H9 (cell line): ENCODE results near the gene TRMT61A. TPM values are rescaled to one million over a fixed set of nuclear protein-coding genes. Genes with fewer than 3 reads are reported as not detected.

Experiments
- DNase-seq: peaks from one replicate; pipeline ENCODE4 v3.0.0-alpha.2; 2017
- H2AFZ ChIP-seq: one replicate; pipeline ENCODE4 v1.6.1; 2013; ENCODE audit warnings: mild to moderate bottlenecking, low read length, control low read depth, moderate library complexity
- H2AK5ac ChIP-seq: 2 replicates; pipeline ENCODE4 v1.6.1; 2013; ENCODE audit warnings: low read length, control low read depth, mixed read lengths; ENCODE audit not compliant: insufficient read length
- H2BK120ac ChIP-seq: one replicate; pipeline ENCODE4 v1.6.1; 2013; ENCODE audit warnings: low read depth, mild to moderate bottlenecking, low read length, control low read depth, inconsistent platforms; ENCODE audit not compliant: poor library complexity, severe bottlenecking
- H2BK12ac ChIP-seq: 2 replicates; pipeline ENCODE4 v1.6.1; 2013; ENCODE audit warnings: low read length, control low read depth, mixed read lengths, low read depth; ENCODE audit not compliant: insufficient read length
- H2BK15ac ChIP-seq: 2 replicates; pipeline ENCODE4 v1.6.1; 2013; ENCODE audit warnings: low read depth, low read length, control low read depth
- H2BK20ac ChIP-seq: one replicate; pipeline ENCODE4 v1.6.1; 2013; ENCODE audit warnings: low read depth, mild to moderate bottlenecking, low read length, control low read depth, inconsistent platforms; ENCODE audit not compliant: poor library complexity, severe bottlenecking
- H2BK5ac ChIP-seq: 2 replicates; pipeline ENCODE4 v1.6.1; 2013; ENCODE audit warnings: low read length, control low read depth, mixed read lengths; ENCODE audit not compliant: insufficient read length
- H3K14ac ChIP-seq: 2 replicates; pipeline ENCODE4 v1.6.1; 2013; ENCODE audit warnings: low read length, control low read depth; ENCODE audit not compliant: insufficient read depth
- H3K18ac ChIP-seq: 2 replicates; pipeline ENCODE4 v1.6.1; 2013; ENCODE audit warnings: low read depth, mild to moderate bottlenecking, mixed read lengths, low read length, control low read depth; ENCODE audit not compliant: insufficient read length
- H3K23ac ChIP-seq: 2 replicates; pipeline ENCODE4 v1.6.1; 2013; ENCODE audit warnings: low read length, control low read depth, mixed read lengths, low read depth; ENCODE audit not compliant: insufficient read length
- H3K23me2 ChIP-seq: 2 replicates; pipeline ENCODE4 v1.6.1; 2013; ENCODE audit warnings: low read depth, mild to moderate bottlenecking, mixed read lengths, low read length, control low read depth; ENCODE audit not compliant: insufficient read length, poor library complexity, severe bottlenecking
- H3K27ac ChIP-seq: 2 replicates; pipeline ENCODE4 v1.5.1; 2013; ENCODE audit warnings: low read length, control low read depth, mixed read lengths, low read depth; ENCODE audit not compliant: insufficient read length
- H3K27me3 ChIP-seq: 2 replicates; pipeline ENCODE4 v1.6.1; 2013; ENCODE audit warnings: low read length, control low read depth, inconsistent platforms; ENCODE audit not compliant: insufficient read depth
- H3K4ac ChIP-seq: 2 replicates; pipeline ENCODE4 v1.6.1; 2013; ENCODE audit warnings: low read depth, mild to moderate bottlenecking, control low read depth, inconsistent platforms, low read length, moderate library complexity
- H3K4me1 ChIP-seq: 2 replicates; pipeline ENCODE4 v1.6.1; 2013; ENCODE audit warnings: low read length, control low read depth, inconsistent platforms; ENCODE audit not compliant: insufficient read depth
- H3K4me2 ChIP-seq: 2 replicates; pipeline ENCODE4 v1.6.1; 2013; ENCODE audit warnings: low read length, control low read depth, mixed read lengths; ENCODE audit not compliant: insufficient read length, insufficient read depth
- H3K56ac ChIP-seq: 2 replicates; pipeline ENCODE4 v1.6.1; 2013; ENCODE audit warnings: low read depth, mild to moderate bottlenecking, mixed read lengths, low read length, control low read depth; ENCODE audit not compliant: insufficient read length
- H3K79me1 ChIP-seq: 2 replicates; pipeline ENCODE4 v1.6.1; 2013; ENCODE audit warnings: low read depth, mild to moderate bottlenecking, moderate library complexity, low read length, control low read depth, inconsistent platforms; ENCODE audit not compliant: insufficient read depth, poor library complexity, severe bottlenecking
- H3K79me2 ChIP-seq: 2 replicates; pipeline ENCODE4 v1.6.1; 2013; ENCODE audit warnings: low read length, control low read depth, inconsistent platforms; ENCODE audit not compliant: insufficient read depth
- H3K9ac ChIP-seq: 2 replicates; pipeline ENCODE4 v1.6.1; 2013; ENCODE audit warnings: low read length, control low read depth, mixed read lengths; ENCODE audit not compliant: insufficient read length; ENCODE audit errors: extremely low read depth
- H3K9me3 ChIP-seq: one replicate; pipeline ENCODE4 v1.6.1; 2013; ENCODE audit warnings: low read depth, low read length, inconsistent platforms; ENCODE audit not compliant: control insufficient read depth
- H3T11ph ChIP-seq: one replicate; pipeline ENCODE4 v1.6.1; 2013; ENCODE audit warnings: mild to moderate bottlenecking, low read length, control low read depth, inconsistent platforms
- H4K20me1 ChIP-seq: one replicate; pipeline ENCODE4 v1.6.1; 2013; ENCODE audit not compliant: control insufficient read depth, insufficient read length, insufficient read depth
- H4K5ac ChIP-seq: 2 replicates; pipeline ENCODE4 v1.6.1; 2013; ENCODE audit warnings: low read depth, mild to moderate bottlenecking, mixed read lengths, low read length, control low read depth; ENCODE audit not compliant: insufficient read length
- H4K8ac ChIP-seq: replicated peaks from 2 replicates; pipeline ENCODE4 v1.6.1; 2013; ENCODE audit warnings: low read length, control low read depth, mixed read lengths, low read depth; ENCODE audit not compliant: insufficient read length
- H4K91ac ChIP-seq: 2 replicates; pipeline ENCODE4 v1.6.1; 2013; ENCODE audit warnings: low read depth, mild to moderate bottlenecking, moderate library complexity, mixed read lengths, low read length, control low read depth; ENCODE audit not compliant: insufficient read length
- H3K27ac Mint-ChIP-seq, 3 experiments: 2 replicates in 2 of 3; 3 replicates in 1 of 3; pipeline ENCODE4 v1.8.0; 2020 to 2021; ENCODE audit warnings: mixed read lengths in 3 of 3, mild to moderate bottlenecking in 1 of 3, moderate library complexity in 1 of 3
- H3K27me3 Mint-ChIP-seq: 2 replicates; pipeline ENCODE4 v1.8.0; 2021; ENCODE audit warnings: low read depth, mild to moderate bottlenecking, moderate library complexity, mixed read lengths
- H3K36me3 Mint-ChIP-seq, 3 experiments: 2 replicates in 2 of 3; 3 replicates in 1 of 3; pipeline ENCODE4 v1.8.0; 2020 to 2021; ENCODE audit warnings: low read depth in 3 of 3, mixed read lengths in 3 of 3; ENCODE audit not compliant: insufficient read depth in 1 of 3
- H3K4me1 Mint-ChIP-seq, 2 experiments: 2 replicates each; pipeline ENCODE4 v1.8.0; 2020; ENCODE audit warnings: mixed read lengths in 2 of 2
- H3K4me3 Mint-ChIP-seq, 2 experiments: 2 replicates in 1 of 2; 3 replicates in 1 of 2; pipeline ENCODE4 v1.8.0; 2020 to 2021; ENCODE audit warnings: mild to moderate bottlenecking in 2 of 2, mixed read lengths in 2 of 2, moderate library complexity in 1 of 2
- H3K9me3 Mint-ChIP-seq, 2 experiments: 2 replicates in 1 of 2; 3 replicates in 1 of 2; pipeline ENCODE4 v1.8.0; 2020; ENCODE audit warnings: mild to moderate bottlenecking in 2 of 2, mixed read lengths in 2 of 2, moderate library complexity in 1 of 2
- WGBS: extraction: QIAGEN DNeasy Blood & Tissue Kit; methylation state at CpG from one replicate; pipeline ENCODE4 v1.1.7; 2013; ENCODE audit warnings: missing lambda C conversion rate, low lambda C conversion rate, mixed read lengths; ENCODE audit not compliant: insufficient read length; ENCODE audit errors: extremely low coverage; 5-methylcytosine and 5-hydroxymethylcytosine counted together
- total RNA-seq: library from RNA; stranded (reverse); gene quantifications from 2 replicates; pipeline ENCODE4 v1.2.1, GENCODE V29; 2021
- TF ChIP-seq, protein P1 (sequence below): fragments of 200-600 bp; sonication (generic); conservative IDR thresholded peaks from 3 replicates; pipeline ENCODE4 v1.8.0; 2021; ENCODE audit warnings: antibody characterized with exemption, mild to moderate bottlenecking

The TRMT61A gene
- total RNA-seq, 1 experiment from 2014 or later: 21.9 TPM

GRCh38 chr14:103545915-103546651 lies 17.1 kb downstream of the TRMT61A start:
- Histone ChIP-seq H3K9me3 (no peaks in the 10 kb centered on the region), H3K4ac (no peak overlapping the region), H3T11ph (no peak overlapping the region), H3K4me1 (no peaks in the 10 kb centered on the region; the same call in 1 of the 2 replicates), H3K4me2 (no peak overlapping the region), H4K8ac (no peak overlapping the region), H3K23ac (no peak overlapping the region), H4K5ac (no peak overlapping the region), H3K9ac (no peak overlapping the region), H2BK5ac (no peak overlapping the region), H2BK120ac (no peak overlapping the region), H2BK12ac (no peak overlapping the region), H3K56ac (no peak overlapping the region), H3K27me3 (no peaks in the 10 kb centered on the region), H3K27ac (no peak overlapping the region), H3K79me2 (no peaks in the 10 kb centered on the region), H4K20me1 (no peaks in the 10 kb centered on the region), H3K18ac (no peak overlapping the region), H2BK15ac (no peak overlapping the region), H2BK20ac (no peak overlapping the region), H3K14ac (no peak overlapping the region), H2AFZ (no peak overlapping the region), H4K91ac (no peak overlapping the region), H3K79me1 (no peaks in the 10 kb centered on the region), H3K23me2 (peaks cover 4% of the 10 kb centered on the region), H2AK5ac (no peak overlapping the region)
- no peaks in the 10 kb centered on the region; the same call in none of the 2 replicates for H3K27me3 Mint-ChIP-seq
- H3K4me3 Mint-ChIP-seq: no peak overlapping the region; a peak in 1 of 5 replicates
- H3K36me3 Mint-ChIP-seq: no peaks in the 10 kb centered on the region
- no peaks in the 10 kb centered on the region for H3K9me3 Mint-ChIP-seq
- H3K27ac Mint-ChIP-seq: no peak overlapping the region; a peak in 2 of 7 replicates
- no peak for DNase-seq
- H3K4me1 Mint-ChIP-seq: peaks cover 12 to 19% of the 10 kb centered on the region in 2 experiments
- no CpG with 5 or more reads among the region's 27 CpGs for WGBS
- TF ChIP-seq, protein P1, sequence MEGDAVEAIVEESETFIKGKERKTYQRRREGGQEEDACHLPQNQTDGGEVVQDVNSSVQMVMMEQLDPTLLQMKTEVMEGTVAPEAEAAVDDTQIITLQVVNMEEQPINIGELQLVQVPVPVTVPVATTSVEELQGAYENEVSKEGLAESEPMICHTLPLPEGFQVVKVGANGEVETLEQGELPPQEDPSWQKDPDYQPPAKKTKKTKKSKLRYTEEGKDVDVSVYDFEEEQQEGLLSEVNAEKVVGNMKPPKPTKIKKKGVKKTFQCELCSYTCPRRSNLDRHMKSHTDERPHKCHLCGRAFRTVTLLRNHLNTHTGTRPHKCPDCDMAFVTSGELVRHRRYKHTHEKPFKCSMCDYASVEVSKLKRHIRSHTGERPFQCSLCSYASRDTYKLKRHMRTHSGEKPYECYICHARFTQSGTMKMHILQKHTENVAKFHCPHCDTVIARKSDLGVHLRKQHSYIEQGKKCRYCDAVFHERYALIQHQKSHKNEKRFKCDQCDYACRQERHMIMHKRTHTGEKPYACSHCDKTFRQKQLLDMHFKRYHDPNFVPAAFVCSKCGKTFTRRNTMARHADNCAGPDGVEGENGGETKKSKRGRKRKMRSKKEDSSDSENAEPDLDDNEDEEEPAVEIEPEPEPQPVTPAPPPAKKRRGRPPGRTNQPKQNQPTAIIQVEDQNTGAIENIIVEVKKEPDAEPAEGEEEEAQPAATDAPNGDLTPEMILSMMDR: no peak
